ENCODE data around the gene ATP9B.

The ATP9B gene

DNA sequence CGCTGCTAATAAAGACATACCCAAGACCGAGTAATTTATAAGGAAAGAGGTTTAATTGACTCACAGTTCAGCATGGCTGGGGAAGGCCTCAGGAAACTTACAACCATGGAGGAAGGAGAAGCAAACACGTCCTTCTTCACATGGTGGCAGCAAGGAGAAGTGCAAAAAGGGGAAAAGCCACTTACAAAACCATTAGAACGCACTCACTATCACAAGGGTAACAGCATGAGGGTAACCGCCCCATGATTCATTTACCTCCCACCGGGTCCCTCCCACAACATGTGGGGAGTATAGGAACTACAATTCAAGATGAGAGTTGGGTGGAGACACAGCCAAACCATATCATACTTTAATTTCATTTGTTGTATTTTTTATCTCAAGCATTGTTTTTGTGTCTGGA is 67.5 kb downstream of the ATP9B start (continued):
- TF ChIP-seq, protein P1, sequence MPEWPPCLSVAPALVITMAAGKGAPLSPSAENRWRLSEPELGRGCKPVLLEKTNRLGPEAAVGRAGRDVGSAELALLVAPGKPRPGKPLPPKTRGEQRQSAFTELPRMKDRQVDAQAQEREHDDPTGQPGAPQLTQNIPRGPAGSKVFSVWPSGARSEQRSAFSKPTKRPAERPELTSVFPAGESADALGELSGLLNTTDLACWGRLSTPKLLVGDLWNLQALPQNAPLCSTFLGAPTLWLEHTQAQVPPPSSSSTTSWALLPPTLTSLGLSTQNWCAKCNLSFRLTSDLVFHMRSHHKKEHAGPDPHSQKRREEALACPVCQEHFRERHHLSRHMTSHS (tag by site-specific recombination; IDR thresholded peaks at IDR 0.05) = no peak

DNA sequence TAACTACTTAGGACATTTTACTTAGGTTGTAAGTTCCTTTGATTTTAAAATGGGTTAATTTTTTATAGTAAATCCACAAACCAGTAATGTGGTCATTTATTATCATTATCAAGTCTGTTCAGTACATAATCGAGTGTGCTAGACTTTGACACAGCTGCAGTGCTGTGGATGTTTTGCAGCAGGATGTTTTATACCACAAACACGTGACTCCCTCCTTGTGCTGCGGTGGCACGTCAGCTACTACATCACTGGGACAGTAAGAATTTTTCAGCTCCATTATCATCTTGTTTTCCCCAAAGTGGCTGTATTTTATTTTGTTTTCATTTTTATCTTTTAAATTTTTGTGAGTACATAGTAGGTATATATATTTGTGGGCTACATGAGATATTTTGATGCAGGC is 70.0 kb downstream of the ATP9B start:
- Histone ChIP-seq H3K27ac (ENCODE audit: extremely low read depth, low read depth, low read length) (no peak overlapping the region), H3K4me1 (ENCODE audit: control insufficient read depth, insufficient read depth, low read length) (no peaks in the 10 kb centered on the region), H3K4me3 (ENCODE audit: low read depth, low read length) (no peak overlapping the region), H3K9me3 (ENCODE audit: control insufficient read depth, insufficient read depth, low read depth, low read length) (no peaks in the 10 kb centered on the region), H3K36me3 (ENCODE audit: control insufficient read depth in 2 of 2, insufficient read depth in 1 of 2, low read length in 2 of 2) (no peaks in the 10 kb centered on the region; a peak in 2 of 3 replicates)
- POLR2A ChIA-PET = no interaction called here
- TF ChIP-seq, protein P2, sequence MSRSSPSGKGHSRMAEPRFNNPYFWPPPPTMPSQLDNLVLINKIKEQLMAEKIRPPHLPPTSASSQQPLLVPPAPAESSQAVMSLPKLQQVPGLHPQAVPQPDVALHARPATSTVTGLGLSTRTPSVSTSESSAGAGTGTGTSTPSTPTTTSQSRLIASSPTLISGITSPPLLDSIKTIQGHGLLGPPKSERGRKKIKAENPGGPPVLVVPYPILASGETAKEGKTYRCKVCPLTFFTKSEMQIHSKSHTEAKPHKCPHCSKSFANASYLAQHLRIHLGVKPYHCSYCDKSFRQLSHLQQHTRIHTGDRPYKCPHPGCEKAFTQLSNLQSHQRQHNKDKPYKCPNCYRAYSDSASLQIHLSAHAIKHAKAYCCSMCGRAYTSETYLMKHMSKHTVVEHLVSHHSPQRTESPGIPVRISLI (tag by site-specific recombination; IDR thresholded peaks at IDR 0.05) = no peak
- no peak for TF ChIP-seq YY2 (tag by site-specific recombination; IDR thresholded peaks at IDR 0.05)
- no peak for TF ChIP-seq ZNF624 (tag by site-specific recombination; IDR thresholded peaks at IDR 0.05)
- no peak for TF ChIP-seq ZNF777 (tag by site-specific recombination; IDR thresholded peaks at IDR 0.05; ENCODE audit: borderline replicate concordance)
- CTCF ChIA-PET = no interaction called here

DNA sequence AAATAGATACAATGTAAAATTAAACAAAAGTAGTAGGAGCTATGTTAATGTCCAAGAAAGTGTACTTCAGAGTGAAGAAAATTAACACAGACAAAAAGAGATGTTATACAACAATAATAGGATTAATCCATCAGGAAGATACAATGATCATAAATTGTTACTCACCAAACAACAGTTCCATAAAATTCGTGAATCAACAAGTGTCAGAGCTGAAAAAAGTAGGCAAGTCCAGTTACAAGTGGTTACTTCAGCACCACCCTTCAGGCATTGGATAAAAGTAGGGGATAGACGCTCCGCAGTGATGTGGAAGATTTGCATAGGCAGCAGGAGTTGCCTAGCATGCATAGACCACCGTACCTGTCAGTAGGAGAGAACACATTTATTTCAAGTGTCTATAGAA is 77.8 kb downstream of the ATP9B start:
- ChIA-PET CTCF (no interaction called here), POLR2A (no interaction called here)
- no peak overlapping the region for H3K4me3 ChIP-seq (ENCODE audit: low read depth, low read length)
- TF ChIP-seq ZNF423 (tag by site-specific recombination; IDR thresholded peaks at IDR 0.05) (no peak), SP7 (tag by site-specific recombination; IDR thresholded peaks at IDR 0.05) (no peak), SCRT1 (tag by site-specific recombination; IDR thresholded peaks at IDR 0.05; ENCODE audit: borderline replicate concordance) (peak; percentile 70; the same call in 1 of the 2 replicates), ZNF544 (tag by site-specific recombination; IDR thresholded peaks at IDR 0.05) (no peak), SCRT2 (tag by site-specific recombination; IDR thresholded peaks at IDR 0.05) (peak; percentile 54)
- TF ChIP-seq, protein P3, sequence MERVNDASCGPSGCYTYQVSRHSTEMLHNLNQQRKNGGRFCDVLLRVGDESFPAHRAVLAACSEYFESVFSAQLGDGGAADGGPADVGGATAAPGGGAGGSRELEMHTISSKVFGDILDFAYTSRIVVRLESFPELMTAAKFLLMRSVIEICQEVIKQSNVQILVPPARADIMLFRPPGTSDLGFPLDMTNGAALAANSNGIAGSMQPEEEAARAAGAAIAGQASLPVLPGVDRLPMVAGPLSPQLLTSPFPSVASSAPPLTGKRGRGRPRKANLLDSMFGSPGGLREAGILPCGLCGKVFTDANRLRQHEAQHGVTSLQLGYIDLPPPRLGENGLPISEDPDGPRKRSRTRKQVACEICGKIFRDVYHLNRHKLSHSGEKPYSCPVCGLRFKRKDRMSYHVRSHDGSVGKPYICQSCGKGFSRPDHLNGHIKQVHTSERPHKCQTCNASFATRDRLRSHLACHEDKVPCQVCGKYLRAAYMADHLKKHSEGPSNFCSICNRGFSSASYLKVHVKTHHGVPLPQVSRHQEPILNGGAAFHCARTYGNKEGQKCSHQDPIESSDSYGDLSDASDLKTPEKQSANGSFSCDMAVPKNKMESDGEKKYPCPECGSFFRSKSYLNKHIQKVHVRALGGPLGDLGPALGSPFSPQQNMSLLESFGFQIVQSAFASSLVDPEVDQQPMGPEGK (tag by site-specific recombination; IDR thresholded peaks at IDR 0.05) = no peak
- TF ChIP-seq, protein P4, sequence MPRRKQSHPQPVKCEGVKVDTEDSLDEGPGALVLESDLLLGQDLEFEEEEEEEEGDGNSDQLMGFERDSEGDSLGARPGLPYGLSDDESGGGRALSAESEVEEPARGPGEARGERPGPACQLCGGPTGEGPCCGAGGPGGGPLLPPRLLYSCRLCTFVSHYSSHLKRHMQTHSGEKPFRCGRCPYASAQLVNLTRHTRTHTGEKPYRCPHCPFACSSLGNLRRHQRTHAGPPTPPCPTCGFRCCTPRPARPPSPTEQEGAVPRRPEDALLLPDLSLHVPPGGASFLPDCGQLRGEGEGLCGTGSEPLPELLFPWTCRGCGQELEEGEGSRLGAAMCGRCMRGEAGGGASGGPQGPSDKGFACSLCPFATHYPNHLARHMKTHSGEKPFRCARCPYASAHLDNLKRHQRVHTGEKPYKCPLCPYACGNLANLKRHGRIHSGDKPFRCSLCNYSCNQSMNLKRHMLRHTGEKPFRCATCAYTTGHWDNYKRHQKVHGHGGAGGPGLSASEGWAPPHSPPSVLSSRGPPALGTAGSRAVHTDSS (tag by site-specific recombination; IDR thresholded peaks at IDR 0.05) = no peak
- H3K36me3 ChIP-seq (ENCODE audit: control insufficient read depth in 2 of 2, insufficient read depth in 1 of 2, low read length in 2 of 2) = peaks cover 4% of the 10 kb centered on the region in 2 experiments
- H3K4me1 ChIP-seq (ENCODE audit: control insufficient read depth, insufficient read depth, low read length) = no peaks in the 10 kb centered on the region
- no peaks in the 10 kb centered on the region for H3K9me3 ChIP-seq (ENCODE audit: control insufficient read depth, insufficient read depth, low read depth, low read length)
- no peak overlapping the region for H3K27ac ChIP-seq (ENCODE audit: extremely low read depth, low read depth, low read length)

DNA sequence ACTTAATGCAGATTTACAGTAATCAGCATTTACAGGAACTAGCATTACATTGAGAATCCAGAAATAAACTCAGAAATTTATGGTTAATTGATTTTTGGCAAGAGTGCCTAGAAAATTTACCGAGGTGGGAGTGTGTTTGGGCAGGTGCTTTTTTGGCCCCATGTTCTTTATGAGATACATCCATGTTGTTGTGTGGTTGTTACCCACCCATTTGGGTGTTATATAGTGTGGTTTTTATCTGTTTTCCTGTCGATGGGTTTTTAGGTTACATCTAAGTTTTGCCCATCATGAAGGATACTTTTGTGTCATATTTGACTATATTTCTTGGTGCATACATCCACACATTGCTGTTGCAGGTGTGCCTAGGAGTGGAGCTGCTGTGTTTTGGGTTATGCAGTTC is 82.0 kb downstream of the ATP9B start:
- no peaks in the 10 kb centered on the region for H3K9me3 ChIP-seq (ENCODE audit: control insufficient read depth, insufficient read depth, low read depth, low read length)
- CTCF ChIA-PET = no interaction called here
- H3K4me1 ChIP-seq (ENCODE audit: control insufficient read depth, insufficient read depth, low read length) = peaks cover 3% of the 10 kb centered on the region; the same call in 1 of the 2 replicates
- peaks cover 4 to 7% of the 10 kb centered on the region in 2 experiments for H3K36me3 ChIP-seq (ENCODE audit: control insufficient read depth in 2 of 2, insufficient read depth in 1 of 2, low read length in 2 of 2)
- no peak overlapping the region for H3K27ac ChIP-seq (ENCODE audit: extremely low read depth, low read depth, low read length)
- H3K4me3 ChIP-seq (ENCODE audit: low read depth, low read length) = no peak overlapping the region
- POLR2A ChIA-PET = no interaction called here
- TF ChIP-seq ZNF473 (tag by site-specific recombination; IDR thresholded peaks at IDR 0.05) (no peak), ZNF530 (tag by site-specific recombination; IDR thresholded peaks at IDR 0.05; ENCODE audit: low read depth) (no peak), ZSCAN23 (tag by site-specific recombination; IDR thresholded peaks at IDR 0.05) (no peak), ZFHX2 (tag by site-specific recombination; conservative IDR thresholded peaks at IDR 0.05) (no peak), ZNF138 (tag by site-specific recombination; IDR thresholded peaks at IDR 0.05; ENCODE audit: borderline replicate concordance) (no peak), MZF1 (tag by site-specific recombination; IDR thresholded peaks at IDR 0.05; ENCODE audit: borderline replicate concordance) (no peak)
- TF ChIP-seq, protein P5, sequence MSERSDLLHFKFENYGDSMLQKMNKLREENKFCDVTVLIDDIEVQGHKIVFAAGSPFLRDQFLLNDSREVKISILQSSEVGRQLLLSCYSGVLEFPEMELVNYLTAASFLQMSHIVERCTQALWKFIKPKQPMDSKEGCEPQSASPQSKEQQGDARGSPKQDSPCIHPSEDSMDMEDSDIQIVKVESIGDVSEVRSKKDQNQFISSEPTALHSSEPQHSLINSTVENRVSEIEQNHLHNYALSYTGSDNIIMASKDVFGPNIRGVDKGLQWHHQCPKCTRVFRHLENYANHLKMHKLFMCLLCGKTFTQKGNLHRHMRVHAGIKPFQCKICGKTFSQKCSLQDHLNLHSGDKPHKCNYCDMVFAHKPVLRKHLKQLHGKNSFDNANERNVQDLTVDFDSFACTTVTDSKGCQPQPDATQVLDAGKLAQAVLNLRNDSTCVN (tag by site-specific recombination; optimal IDR thresholded peaks at IDR 0.05) = no peak

All from HEK293 (cell line).